ENCODE measurements around the gene DTL. TPM values are rescaled to one million over a fixed set of nuclear protein-coding genes. Genes with fewer than 3 reads are reported as not detected.

Gene DTL
- total RNA-seq, 1 experiment from 2014 or later = 73.0 TPM

GRCh38 chr1:212137854-212138253 is 102.3 kb downstream of the DTL start:
- H3K79me1 ChIP-seq (ENCODE audit: insufficient read depth, low read depth, low read length, poor library complexity, severe bottlenecking) = no peaks in the 10 kb centered on the region
- H2BK15ac ChIP-seq (ENCODE audit: low read depth, low read length) = no peak overlapping the region
- no peak overlapping the region for H3K14ac ChIP-seq (ENCODE audit: insufficient read depth, low read length)
- no peak overlapping the region for H3T11ph ChIP-seq (ENCODE audit: low read length)
- no peak overlapping the region for H3K56ac ChIP-seq (ENCODE audit: insufficient read length, low read depth, low read length)
- 0 out of 4 replicates have a peak, but pooled peaks cover 0 to 2% of the 10 kb centered on the region in 2 experiments for H3K4me1 Mint-ChIP-seq
- no peaks in the 10 kb centered on the region for H3K4me1 ChIP-seq (ENCODE audit: insufficient read depth, low read length)
- WGBS (ENCODE audit: extremely low coverage, insufficient read length, low lambda C conversion rate) = no CpG with 5 or more reads among the region's 1 CpG
- H4K5ac ChIP-seq (ENCODE audit: insufficient read length, low read depth, low read length) = no peak overlapping the region
- no peaks in the 10 kb centered on the region for H3K27me3 ChIP-seq (ENCODE audit: insufficient read depth, low read length)
- no peak overlapping the region for H2BK12ac ChIP-seq (ENCODE audit: insufficient read length, low read depth, low read length)
- DNase-seq = no peak
- no peak overlapping the region for H3K27ac Mint-ChIP-seq
- no peak overlapping the region for H3K4ac ChIP-seq (ENCODE audit: low read depth, low read length)
- H2BK120ac ChIP-seq (ENCODE audit: low read depth, low read length, poor library complexity, severe bottlenecking) = no peak overlapping the region
- H3K23ac ChIP-seq (ENCODE audit: insufficient read length, low read depth, low read length) = no peak overlapping the region
- H2BK20ac ChIP-seq (ENCODE audit: low read depth, low read length, poor library complexity, severe bottlenecking) = no peak overlapping the region
- peaks cover 6 to 11% of the 10 kb centered on the region in 2 experiments; a peak in 4 of 5 replicates for H3K9me3 Mint-ChIP-seq
- no peaks in the 10 kb centered on the region; the same call in 1 of the 2 replicates for H3K27me3 Mint-ChIP-seq (ENCODE audit: low read depth)
- H3K79me2 ChIP-seq (ENCODE audit: insufficient read depth, low read length) = no peaks in the 10 kb centered on the region
- H3K9ac ChIP-seq (ENCODE audit: extremely low read depth, insufficient read length, low read length) = no peak overlapping the region
- no peak overlapping the region for H2BK5ac ChIP-seq (ENCODE audit: insufficient read length, low read length)
- H3K18ac ChIP-seq (ENCODE audit: insufficient read length, low read depth, low read length) = no peak overlapping the region
- H3K23me2 ChIP-seq (ENCODE audit: insufficient read length, low read depth, low read length, poor library complexity, severe bottlenecking) = no peaks in the 10 kb centered on the region
- TF ChIP-seq CTCF (conservative IDR thresholded peaks at IDR 0.05) = no peak
- no peak overlapping the region for H3K4me2 ChIP-seq (ENCODE audit: insufficient read depth, insufficient read length, low read length)
- H2AK5ac ChIP-seq (ENCODE audit: insufficient read length, low read length) = no peak overlapping the region
- H3K27ac ChIP-seq (ENCODE audit: insufficient read length, low read depth, low read length) = no peak overlapping the region
- no peaks in the 10 kb centered on the region for H4K20me1 ChIP-seq (ENCODE audit: control insufficient read depth, insufficient read depth, insufficient read length)
- H2AFZ ChIP-seq (ENCODE audit: low read length) = no peak overlapping the region
- H3K36me3 Mint-ChIP-seq (ENCODE audit: insufficient read depth in 1 of 3, low read depth in 3 of 3) = peaks cover 4 to 16% (median 6%) of the 10 kb centered on the region in 3 experiments; a peak in 5 of 7 replicates
- H3K9me3 ChIP-seq (ENCODE audit: control insufficient read depth, low read depth, low read length) = no peaks in the 10 kb centered on the region
- H4K8ac ChIP-seq (replicated peaks; ENCODE audit: insufficient read length, low read depth, low read length) = no peak overlapping the region
- H3K4me3 Mint-ChIP-seq = no peak overlapping the region
- no peak overlapping the region for H4K91ac ChIP-seq (ENCODE audit: insufficient read length, low read depth, low read length)

Data from H9 (cell line).